DMS114 treated with DMSO at 0.1 percent for 48 hours (cell line): ENCODE data around the gene ULK4.
A peak's percentile ranks its signal among the peaks of the same experiment; 100 is the strongest.
"Not testable (repeated sequence)": the region's sequence is repeated elsewhere in the genome, so short reads cannot be mapped to it uniquely, and the experiment has no call there.

Experiments
- DNase-seq: peaks from one replicate; lab custom pipeline; 2025; ENCODE audit not compliant: unreplicated experiment; lab: John Stamatoyannopoulos, UW

The ULK4 gene

GRCh38 chr3:41961751-41962679, at the start of gene ULK4:
Gene ULK4 (minus strand): TSS chr3:41962103. CDS start chr3:41954759, 7,344 bp downstream.
- peak; percentile 99 for DNase-seq

GRCh38 chr3:42010530-42010929, 48.6 kb upstream of the ULK4 start:
- DNase-seq = no peak

GRCh38 chr3:42009456-42009855, 47.6 kb upstream of the ULK4 start:
- no peak for DNase-seq

- no peak for DNase-seq
These were observed 45.9 kb upstream of the ULK4 start for GRCh38 chr3:42007785-42008184.

- no peak for DNase-seq
These were observed 43.5 kb upstream of the ULK4 start for GRCh38 chr3:42005401-42005800.

- DNase-seq = no peak
These were observed 40.9 kb upstream of the ULK4 start for GRCh38 chr3:42002790-42003189.

- DNase-seq = no peak
These were observed 39.9 kb upstream of the ULK4 start for GRCh38 chr3:42001777-42002176.

GRCh38 chr3:41999909-42000308, 38.0 kb upstream of the ULK4 start:
- no peak for DNase-seq

GRCh38 chr3:41997702-41998550, 36.0 kb upstream of the ULK4 start:
- DNase-seq = no peak

GRCh38 chr3:41991437-41991836, 29.5 kb upstream of the ULK4 start:
- DNase-seq = no peak

- DNase-seq = no peak
These were observed 27.6 kb upstream of the ULK4 start for GRCh38 chr3:41989518-41989917.

- DNase-seq = no peak
These were observed 25.7 kb upstream of the ULK4 start for GRCh38 chr3:41987627-41988026.

GRCh38 chr3:41986561-41986960, 24.7 kb upstream of the ULK4 start:
- DNase-seq = no peak

GRCh38 chr3:41985018-41985417, 23.1 kb upstream of the ULK4 start:
- DNase-seq = no peak

GRCh38 chr3:41983091-41983490, 21.2 kb upstream of the ULK4 start:
- not testable (repeated sequence) for DNase-seq

- DNase-seq = not testable (repeated sequence)
These were observed 15.5 kb upstream of the ULK4 start for GRCh38 chr3:41977401-41977800.

GRCh38 chr3:41975416-41976103, 13.7 kb upstream of the ULK4 start:
- no peak for DNase-seq

GRCh38 chr3:41974223-41974622, 12.3 kb upstream of the ULK4 start:
- no peak for DNase-seq

GRCh38 chr3:41972802-41973201, 10.9 kb upstream of the ULK4 start:
- DNase-seq = no peak

- DNase-seq = no peak
These were observed 4.3 kb upstream of the ULK4 start for GRCh38 chr3:41966206-41966605.

GRCh38 chr3:41963823-41964222, 1.9 kb upstream of the ULK4 start:
- DNase-seq = no peak
